ENCODE measurements around the gene TRABD2B. TPM values are rescaled to one million over a fixed set of nuclear protein-coding genes. Genes with fewer than 3 reads are reported as not detected.

TRABD2B gene
- total and polyA plus RNA-seq, 2 donors (not counting 3 experiments of a cell fraction or from before 2014, with no cell fraction given): not detected

GRCh38 chr1:47911424-47911823 is 85.8 kb downstream of the TRABD2B start:
- FAIRE-seq (no peak), DNase-seq (ENCODE audit: low read depth, low spot score) (no peak)
- POLR2A ChIA-PET: no interaction called here
- no TSS peak for BruUV-seq (replicated peaks)
- H3K79me2 ChIP-seq (ENCODE audit: control insufficient read depth, insufficient read depth, low read length): no peaks in the 10 kb centered on the region
- CTCF ChIA-PET: no interaction called here
- H3K4me2 ChIP-seq (ENCODE audit: insufficient read depth, low read length): no peak overlapping the region
- H3K9me1 ChIP-seq (replicated peaks; ENCODE audit: control insufficient read depth, extremely low read depth, insufficient read depth, low read length): no peaks in the 10 kb centered on the region
- H3K4me1 ChIP-seq (ENCODE audit: control insufficient read depth, extremely low read depth, insufficient read depth, low read length): peaks cover 9% of the 10 kb centered on the region
- H2AFZ ChIP-seq (ENCODE audit: low read depth, low read length): no peak overlapping the region
- dilution Hi-C loops (cut with MboI; ENCODE audit: extremely low pct_ligation_motif_present, low sequenced_read_pairs) (no loop called here), intact Hi-C loops (cut with micrococcal nuclease) (no loop called here)
- no peaks in the 10 kb centered on the region for H3K36me3 ChIP-seq (ENCODE audit: control insufficient read depth in 2 of 2, extremely low read depth in 1 of 2, insufficient read depth in 2 of 2, low read length in 2 of 2)
- no peaks in the 10 kb centered on the region for H4K20me1 ChIP-seq (replicated peaks; ENCODE audit: control insufficient read depth, extremely low read depth, insufficient read depth, low read length)
- no peaks in the 10 kb centered on the region for H3K9me3 ChIP-seq (replicated peaks; ENCODE audit: control insufficient read depth, insufficient read depth, low read length)
- no peak overlapping the region for H3K9ac ChIP-seq (replicated peaks; ENCODE audit: extremely low read depth, insufficient read depth, low read length)
- TF ChIP-seq JUN (IDR thresholded peaks at IDR 0.05; ENCODE audit: borderline replicate concordance, insufficient read depth, insufficient read length, low read depth): no peak
- no peak for TF ChIP-seq MYC (IDR thresholded peaks at IDR 0.05; ENCODE audit: low read depth, low read length)
- no peak for TF ChIP-seq GATA2 (IDR thresholded peaks at IDR 0.05; ENCODE audit: insufficient read depth, insufficient read length, low read depth, low read length)
- no peak for TF ChIP-seq MAX (IDR thresholded peaks at IDR 0.05; ENCODE audit: insufficient read depth, insufficient read length)
- no peak for TF ChIP-seq POLR2AphosphoS5 (IDR thresholded peaks at IDR 0.05; ENCODE audit: insufficient read depth, low read depth, low read length)
- TF ChIP-seq EZH2 (IDR thresholded peaks at IDR 0.05; ENCODE audit: borderline replicate concordance, low read depth, low read length, severe bottlenecking): no peak
- no peak for TF ChIP-seq FOS (IDR thresholded peaks at IDR 0.05; ENCODE audit: borderline replicate concordance, insufficient read depth, low read length)
- TF ChIP-seq CTCF (IDR thresholded peaks at IDR 0.05; ENCODE audit: extremely low read depth in 1 of 2, insufficient read depth in 1 of 2, low read depth in 1 of 2, low read length in 2 of 2): no peak
- TF ChIP-seq POLR2A (IDR thresholded peaks at IDR 0.05; ENCODE audit: low read depth, low read length): no peak
- H3K27me3 ChIP-seq (ENCODE audit: control insufficient read depth in 2 of 2, insufficient read depth in 2 of 2, low read length in 2 of 2): no peaks in the 10 kb centered on the region
- H3K4me3 ChIP-seq (replicated peaks in 1 of 3; ENCODE audit: insufficient read depth in 1 of 3, low read depth in 1 of 3, low read length in 3 of 3): no peak overlapping the region
- no peak overlapping the region for H3K27ac ChIP-seq (ENCODE audit: insufficient read depth, low read depth, low read length)
